SK-N-SH (cell line): Measurements from ENCODE around the gene OR2V1. TPM values are rescaled to one million over a fixed set of nuclear protein-coding genes. Genes with fewer than 3 reads are reported as not detected.

Experiments
- CTCF ChIA-PET: fragments of 300-600, 350-600 bp; formaldehyde crosslinking; extraction: SDS; loops from one replicate; lab custom pipeline; 2021; lab: Yijun Ruan, JAX
- POLR2A ChIA-PET: fragments of 350-600 bp; sonication (Branson Sonifier 250); formaldehyde crosslinking; extraction: SDS; loops from one replicate; lab custom pipeline; 2020; ENCODE audit warnings: antibody characterized with exemption, inconsistent platforms; lab: Yijun Ruan, JAX
- DNase-seq: peaks from one replicate; pipeline ENCODE4 v3.0.0; 2012
- H2AFZ ChIP-seq: fragments of 200-600 bp; sonication (generic); 2 replicates; pipeline ENCODE4 v1.8.1; 2016; ENCODE audit warnings: antibody characterized with exemption, mild to moderate bottlenecking, low read depth
- H3F3A ChIP-seq: fragments of 200-600 bp; sonication (generic); replicated peaks from 2 replicates; pipeline ENCODE3; 2016; ENCODE audit warnings: antibody characterized with exemption, mild to moderate bottlenecking; ENCODE audit not compliant: insufficient read depth
- H3K27ac ChIP-seq, 2 experiments: fragments of 200-500 bp in 1 of 2; fragments of 200-600 bp in 1 of 2; sonication (Bioruptor generic) in 1 of 2; sonication (generic), shearing (Covaris generic) in 1 of 2; 2 replicates each; pipeline versions ENCODE4 v1.5.1 to v1.6.1; 2014 to 2016; ENCODE audit warnings: low read depth in 2 of 2, inconsistent platforms in 1 of 2, low read length in 1 of 2, mild to moderate bottlenecking in 1 of 2, mixed read lengths in 1 of 2
- H3K27me3 ChIP-seq: fragments of 200-600 bp; sonication (generic), shearing (Covaris generic); 2 replicates; pipeline ENCODE4 v1.6.1; 2016; ENCODE audit warnings: mixed run types; ENCODE audit not compliant: insufficient read depth
- H3K36me3 ChIP-seq, 2 experiments: fragments of 200-500 bp in 1 of 2; fragments of 200-600 bp in 1 of 2; sonication (Bioruptor generic) in 1 of 2; sonication (generic) in 1 of 2; replicated peaks in 1 of 2; 2 replicates each; pipeline versions ENCODE3 to v1.5.1; 2014 to 2016; ENCODE audit warnings: low read length in 1 of 2, mild to moderate bottlenecking in 1 of 2; ENCODE audit not compliant: insufficient read depth in 2 of 2, control insufficient read depth in 1 of 2
- H3K4me1 ChIP-seq, 2 experiments: fragments of 200-500 bp in 1 of 2; fragments of 200-600 bp in 1 of 2; sonication (Bioruptor generic) in 1 of 2; sonication (generic), shearing (Covaris generic) in 1 of 2; 2 replicates each; pipeline versions ENCODE4 v1.5.1 to v1.6.1; 2014 to 2016; ENCODE audit warnings: low read depth in 1 of 2, low read length in 1 of 2, mixed run types in 1 of 2; ENCODE audit not compliant: insufficient read depth in 2 of 2, control insufficient read depth in 1 of 2
- H3K4me2 ChIP-seq: fragments of 200-600 bp; sonication (generic), shearing (Covaris generic); 2 replicates; pipeline ENCODE4 v1.6.1; 2017; ENCODE audit warnings: mixed run types
- H3K4me3 ChIP-seq, 2 experiments: fragments of 200-500 bp in 1 of 2; fragments of 200-600 bp in 1 of 2; sonication (Bioruptor generic) in 1 of 2; sonication (generic), shearing (Covaris generic) in 1 of 2; 2 replicates each; pipeline versions ENCODE4 v1.5.1 to v1.8.1; 2014 to 2016; ENCODE audit warnings: low read depth in 2 of 2, inconsistent platforms in 1 of 2, low read length in 1 of 2, mild to moderate bottlenecking in 1 of 2, mixed read lengths in 1 of 2, moderate library complexity in 1 of 2
- H3K79me2 ChIP-seq: fragments of 200-600 bp; sonication (generic); 2 replicates; pipeline ENCODE4 v1.8.1; 2017; ENCODE audit warnings: mild to moderate bottlenecking; ENCODE audit not compliant: insufficient read depth
- H3K9ac ChIP-seq: fragments of 200-600 bp; sonication (generic); 2 replicates; pipeline ENCODE4 v1.6.1; 2017; ENCODE audit warnings: mixed run types
- H3K9me2 ChIP-seq: fragments of 200-600 bp; sonication (generic); 2 replicates; pipeline ENCODE4 v1.6.1; 2017; ENCODE audit warnings: mixed run types
- H3K9me3 ChIP-seq: fragments of 200-600 bp; sonication (generic); 2 replicates; pipeline ENCODE4 v1.6.1; 2017; ENCODE audit warnings: mixed run types, mild to moderate bottlenecking, moderate library complexity
- H4K20me1 ChIP-seq: fragments of 200-600 bp; sonication (generic); 2 replicates; pipeline ENCODE4 v1.6.1; 2017; ENCODE audit warnings: mild to moderate bottlenecking, mixed run types; ENCODE audit not compliant: insufficient read depth
- CHD2 ChIP-seq: fragments of 150-350 bp; IDR thresholded peaks from 2 replicates; pipeline ENCODE4 v1.6.1; 2018; ENCODE audit warnings: low read length; ENCODE audit not compliant: partially characterized antibody
- CTCF ChIP-seq: fragments of 200-600 bp; sonication (generic); IDR thresholded peaks from 2 replicates; pipeline ENCODE4 v1.6.1; 2017; ENCODE audit warnings: antibody characterized with exemption, mild to moderate bottlenecking, moderate library complexity
- EZH2phosphoT487 ChIP-seq: fragments of 200-600 bp; sonication (generic); IDR thresholded peaks from 2 replicates; pipeline ENCODE4 v1.6.1; 2017; ENCODE audit warnings: low read depth, mixed run types, mild to moderate bottlenecking, antibody characterized with exemption, moderate library complexity, borderline replicate concordance
- GABPA ChIP-seq: IDR thresholded peaks from 2 replicates; pipeline ENCODE4 v1.4.0; 2012; ENCODE audit warnings: low read depth, mild to moderate bottlenecking
- GATA2 ChIP-seq: sonication (generic); formaldehyde crosslinking; IDR thresholded peaks from 2 replicates; pipeline ENCODE4 v1.5.0; 2020; ENCODE audit warnings: mild to moderate bottlenecking, missing genetic modification reagents
- IRF3 ChIP-seq: fragments of 150-350 bp; IDR thresholded peaks from 2 replicates; pipeline ENCODE4 v1.6.1; 2016; ENCODE audit warnings: mild to moderate bottlenecking, low read depth, low read length
- JUND ChIP-seq: IDR thresholded peaks from 2 replicates; pipeline ENCODE4 v1.4.0; 2012
- TEAD4 ChIP-seq: IDR thresholded peaks from 2 replicates; pipeline ENCODE4 v1.4.0; 2012; ENCODE audit warnings: mild to moderate bottlenecking, borderline replicate concordance; ENCODE audit not compliant: insufficient read depth
- USF1 ChIP-seq: IDR thresholded peaks from 2 replicates; pipeline ENCODE4 v1.4.0; 2012; ENCODE audit warnings: low read depth, borderline replicate concordance
- USF2 ChIP-seq: fragments of 150-350 bp; IDR thresholded peaks from 2 replicates; pipeline ENCODE4 v1.6.1; 2017; ENCODE audit warnings: antibody characterized with exemption, low read length, low read depth, borderline replicate concordance
- WGBS: methylation state at CpG from one replicate; pipeline ENCODE4 v1.1.6; 2017; ENCODE audit warnings: low lambda C conversion rate; 5-methylcytosine and 5-hydroxymethylcytosine counted together
- polyA plus RNA-seq, 3 experiments: library from polyadenylated mRNA; depleted of rRNA; stranded (reverse); fragments of >200 nt; gene quantifications; 2 replicates each; pipeline ENCODE4 v1.2.3, GENCODE V29; 2012

The OR2V1 gene
- polyA plus RNA-seq, 1 of the 3 experiments (the other 2 are of a cell fraction): not detected

- TF ChIP-seq CTCF: no peak
- no peak for TF ChIP-seq IRF3
- TF ChIP-seq, all 33 proteins: peak for 0
Observed at GRCh38 chr5:181129601-181130000, 1.4 kb downstream of the OR2V1 start (continued).

- Histone ChIP-seq H4K20me1 (no peaks in the 10 kb centered on the region), H3K9ac (no peak overlapping the region), H3K36me3 (no peaks in the 10 kb centered on the region), H3K4me2 (no peak overlapping the region), H3K4me1 (no peaks in the 10 kb centered on the region), H3K9me3 (no peaks in the 10 kb centered on the region), H3K9me2 (no peaks in the 10 kb centered on the region), H3K27ac (no peak overlapping the region), H3K79me2 (no peaks in the 10 kb centered on the region), H3F3A (no peaks in the 10 kb centered on the region), H3K27me3 (peaks cover 72% of the 10 kb centered on the region; the same call in 1 of the 2 replicates), H3K4me3 (no peak overlapping the region)
- CTCF ChIA-PET: no interaction called here
- POLR2A ChIA-PET: no interaction called here
- TF ChIP-seq USF2: no peak
- no peak for TF ChIP-seq TEAD4
- TF ChIP-seq GATA2 (CRISPR knock-in tag): no peak
- TF ChIP-seq CHD2: no peak
- no peak for TF ChIP-seq EZH2phosphoT487
- no peak for TF ChIP-seq GABPA
- TF ChIP-seq JUND: no peak
- TF ChIP-seq USF1: no peak
- TF ChIP-seq, all 33 proteins: peak for 0
- 23% methylated on average over 15 of the region's 15 CpGs for WGBS
- no peak for DNase-seq
- no peak overlapping the region for H2AFZ ChIP-seq
Observed at GRCh38 chr5:181127907-181128626, 2.9 kb downstream of the OR2V1 start.
